OCI-LY1 (cell line): Measurements from ENCODE around the gene SELENOI.

Experiments used
- EZH2 ChIP-seq: fragments of 200-600 bp; sonication (generic), shearing (Covaris generic); IDR thresholded peaks from 2 replicates; pipeline ENCODE4 v1.8.0; 2017; ENCODE audit warnings: borderline replicate concordance, mixed run types, mild to moderate bottlenecking, antibody characterized with exemption, low read length, moderate library complexity, mixed read lengths
- TF ChIP-seq, protein P1 (sequence below): fragments of 200-600 bp; sonication (generic), shearing (Covaris generic); IDR thresholded peaks from 2 replicates; pipeline ENCODE4 v1.5.1; 2017; ENCODE audit warnings: mild to moderate bottlenecking, antibody characterized with exemption, low read length, moderate library complexity, mixed read lengths

DNA sequence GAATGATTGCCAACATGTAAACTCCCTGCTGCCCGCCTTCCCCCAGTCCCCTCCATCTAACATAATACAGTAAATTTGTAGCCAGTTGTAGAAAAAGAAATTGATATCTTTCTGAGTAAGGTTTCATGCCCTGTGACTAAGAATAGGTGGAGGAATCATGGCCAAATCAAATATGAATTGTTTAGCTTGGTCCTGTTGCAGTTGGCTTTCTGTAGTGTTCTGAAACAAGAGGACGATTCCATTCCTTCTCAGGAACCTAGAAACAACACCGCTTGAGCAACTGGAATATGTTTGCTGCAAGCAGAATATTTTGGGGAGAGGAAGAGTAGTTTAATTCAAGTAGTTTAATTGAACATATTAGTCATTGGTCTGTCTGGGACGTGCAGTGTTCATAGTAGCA is 48.8 kb downstream of the SELENOI start:
- TF ChIP-seq, protein P1, sequence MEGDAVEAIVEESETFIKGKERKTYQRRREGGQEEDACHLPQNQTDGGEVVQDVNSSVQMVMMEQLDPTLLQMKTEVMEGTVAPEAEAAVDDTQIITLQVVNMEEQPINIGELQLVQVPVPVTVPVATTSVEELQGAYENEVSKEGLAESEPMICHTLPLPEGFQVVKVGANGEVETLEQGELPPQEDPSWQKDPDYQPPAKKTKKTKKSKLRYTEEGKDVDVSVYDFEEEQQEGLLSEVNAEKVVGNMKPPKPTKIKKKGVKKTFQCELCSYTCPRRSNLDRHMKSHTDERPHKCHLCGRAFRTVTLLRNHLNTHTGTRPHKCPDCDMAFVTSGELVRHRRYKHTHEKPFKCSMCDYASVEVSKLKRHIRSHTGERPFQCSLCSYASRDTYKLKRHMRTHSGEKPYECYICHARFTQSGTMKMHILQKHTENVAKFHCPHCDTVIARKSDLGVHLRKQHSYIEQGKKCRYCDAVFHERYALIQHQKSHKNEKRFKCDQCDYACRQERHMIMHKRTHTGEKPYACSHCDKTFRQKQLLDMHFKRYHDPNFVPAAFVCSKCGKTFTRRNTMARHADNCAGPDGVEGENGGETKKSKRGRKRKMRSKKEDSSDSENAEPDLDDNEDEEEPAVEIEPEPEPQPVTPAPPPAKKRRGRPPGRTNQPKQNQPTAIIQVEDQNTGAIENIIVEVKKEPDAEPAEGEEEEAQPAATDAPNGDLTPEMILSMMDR = no peak
- no peak for TF ChIP-seq EZH2
